NCI-H2081 (cell line): ENCODE measurements around the gene PRPF40A.
A peak's percentile ranks its signal among the peaks of the same experiment; 100 is the strongest.

ENCODE experiments used
- DNase-seq, 2 experiments: peaks; one replicate each; lab custom pipeline; 2025; lab: John Stamatoyannopoulos, UW

PRPF40A gene

DNA sequence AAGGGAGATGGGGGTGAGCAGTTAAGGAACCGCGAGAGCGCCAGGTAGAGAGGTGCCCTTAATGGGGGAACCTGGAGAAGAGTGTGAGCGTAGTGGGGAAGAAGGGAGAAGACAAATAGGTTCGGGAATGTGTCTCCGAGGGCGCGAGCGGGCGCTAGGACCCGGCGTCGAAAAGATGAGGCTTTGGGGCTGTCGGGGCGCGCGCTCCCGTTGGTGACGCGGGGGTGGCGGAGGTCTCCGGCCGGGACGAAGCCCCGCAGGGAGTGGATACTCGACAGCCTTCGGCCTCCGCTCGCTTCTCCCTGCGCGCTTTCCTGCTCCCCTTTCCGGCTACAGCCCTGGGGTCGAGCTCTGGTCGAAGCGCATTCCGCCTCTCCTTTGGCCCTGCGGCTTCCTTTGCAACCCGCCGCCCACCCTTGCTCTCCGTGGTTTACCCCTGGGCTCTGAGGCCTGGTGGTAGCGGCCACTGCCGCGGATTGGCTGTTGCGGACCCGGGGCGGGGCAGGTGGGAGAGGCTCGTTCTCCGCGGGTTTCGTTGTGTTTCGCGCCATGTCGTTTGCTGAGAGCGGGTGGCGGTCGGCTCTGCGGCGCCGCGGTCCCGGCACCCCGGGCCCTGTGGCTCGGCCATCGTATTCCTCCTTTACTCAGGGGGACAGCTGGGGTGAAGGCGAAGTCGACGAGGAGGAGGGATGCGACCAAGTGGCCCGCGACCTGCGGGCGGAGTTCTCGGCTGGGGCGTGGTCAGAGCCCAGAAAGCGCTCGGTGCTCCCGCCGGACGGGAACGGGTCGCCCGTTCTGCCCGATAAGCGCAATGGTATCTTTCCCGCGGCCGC is 1.0 kb upstream of the PRPF40A start, which contains the start of gene ARL6IP6:
TSS of gene ARL6IP6 (plus strand) at position 545 of the 833 bp plus-strand sequence. CDS start at position 550, 5 bp downstream.
- peak; percentile 88 to 92 for DNase-seq

DNA sequence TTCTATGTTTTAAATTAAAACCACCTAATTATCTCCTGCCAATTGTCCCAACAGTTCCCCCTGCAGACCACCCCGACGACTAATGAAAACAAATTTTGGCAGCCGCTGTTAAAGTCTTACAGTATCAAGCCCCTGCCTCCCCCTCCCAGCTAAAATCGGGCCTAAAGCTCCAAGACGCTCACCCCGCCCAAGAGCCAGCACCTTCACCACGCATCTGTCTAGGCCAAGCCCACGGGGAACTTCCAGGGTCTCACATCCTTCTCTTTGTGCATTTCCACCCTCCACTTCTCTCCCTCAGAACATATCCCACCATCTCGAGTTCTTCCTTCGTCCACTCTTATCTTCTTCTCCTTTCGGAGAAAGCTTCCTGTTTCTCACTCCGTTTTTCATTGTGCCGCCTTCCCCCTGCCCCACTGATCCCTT is 445 bp downstream of the PRPF40A start:
- peak; percentile 27 for DNase-seq

DNA sequence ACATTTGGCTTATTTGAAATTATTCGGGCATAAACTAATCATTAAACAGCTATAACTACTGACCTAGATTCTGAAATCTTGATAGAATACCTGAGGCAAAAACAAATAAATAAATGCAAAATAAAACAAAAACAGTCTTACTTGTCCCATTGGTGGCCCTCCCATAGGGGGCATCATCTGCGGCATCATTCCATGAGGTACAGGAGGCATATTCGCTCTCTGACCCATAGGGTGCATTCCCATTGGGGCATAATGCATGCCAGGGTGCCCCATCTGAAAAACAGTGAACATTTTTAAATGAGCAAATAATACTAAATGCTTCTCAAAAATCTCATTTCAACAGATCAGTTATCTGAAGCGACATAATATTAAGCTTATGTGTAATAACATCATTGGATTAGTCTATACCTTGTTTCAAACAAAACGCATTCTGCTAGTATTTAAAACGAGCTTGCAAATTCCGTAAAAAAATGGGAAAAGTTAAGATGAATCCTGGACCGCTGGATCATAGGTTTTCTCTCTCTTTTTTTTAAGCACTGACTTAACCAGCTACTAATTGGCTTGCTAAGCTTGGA is 1.3 kb downstream of the PRPF40A start:
- DNase-seq = peak; percentile 9 to 51

DNA sequence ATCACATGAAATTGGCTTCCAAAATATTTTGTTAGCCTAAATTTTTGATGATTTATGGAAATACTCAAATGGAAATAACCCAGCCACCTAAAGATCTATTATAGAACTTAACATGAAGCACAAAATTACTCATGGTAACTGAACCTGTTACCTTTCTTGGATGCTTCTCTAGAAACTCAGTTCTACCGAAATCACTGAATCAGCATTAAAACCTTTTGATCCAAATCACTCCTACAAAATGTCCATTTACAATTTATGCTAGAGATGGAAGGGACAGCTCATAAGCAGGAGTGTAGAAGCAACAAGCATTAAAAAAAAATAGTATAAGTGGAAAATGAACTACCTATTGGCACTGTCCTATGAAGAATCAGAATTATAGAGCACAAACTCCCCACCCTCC is 2.1 kb downstream of the PRPF40A start:
- no peak for DNase-seq

DNA sequence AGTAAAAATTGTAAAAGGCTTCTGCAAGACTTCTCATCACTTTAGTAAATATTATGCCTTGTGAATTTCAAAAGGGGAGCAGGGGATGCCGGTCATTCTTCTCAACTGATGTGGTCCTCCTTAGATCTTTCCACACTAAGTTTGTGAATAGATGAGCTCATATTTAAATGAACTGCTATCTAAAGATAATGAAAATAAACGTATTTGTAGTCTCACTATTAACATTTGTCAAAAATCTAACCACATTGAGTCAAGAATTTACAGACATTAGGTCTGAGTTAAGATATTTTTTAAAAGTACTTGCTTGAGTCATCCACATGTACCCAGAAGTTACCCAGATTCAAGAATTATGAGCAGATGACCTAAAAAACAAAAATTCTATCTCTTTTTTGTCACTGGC is 6.5 kb downstream of the PRPF40A start:
- DNase-seq = no peak

DNA sequence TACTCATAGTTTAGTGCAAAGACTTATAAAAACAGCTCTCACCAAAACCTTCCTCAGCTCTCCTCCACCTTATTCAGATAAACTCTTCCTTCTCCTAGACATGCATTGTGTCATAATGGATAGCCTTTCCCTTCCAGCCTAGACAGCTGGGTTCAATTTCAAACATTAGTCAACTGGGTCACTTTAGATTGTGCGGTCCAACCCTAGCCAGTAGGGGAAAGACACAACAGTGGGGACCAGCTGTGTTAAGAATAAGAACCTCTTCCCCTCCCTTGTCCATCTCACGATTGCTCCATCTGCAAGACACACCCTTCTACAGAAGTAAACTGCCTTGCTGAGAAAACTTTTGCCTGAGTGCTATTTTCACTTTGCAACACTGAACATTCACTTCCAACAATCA is 8.5 kb downstream of the PRPF40A start:
- DNase-seq = no peak

DNA sequence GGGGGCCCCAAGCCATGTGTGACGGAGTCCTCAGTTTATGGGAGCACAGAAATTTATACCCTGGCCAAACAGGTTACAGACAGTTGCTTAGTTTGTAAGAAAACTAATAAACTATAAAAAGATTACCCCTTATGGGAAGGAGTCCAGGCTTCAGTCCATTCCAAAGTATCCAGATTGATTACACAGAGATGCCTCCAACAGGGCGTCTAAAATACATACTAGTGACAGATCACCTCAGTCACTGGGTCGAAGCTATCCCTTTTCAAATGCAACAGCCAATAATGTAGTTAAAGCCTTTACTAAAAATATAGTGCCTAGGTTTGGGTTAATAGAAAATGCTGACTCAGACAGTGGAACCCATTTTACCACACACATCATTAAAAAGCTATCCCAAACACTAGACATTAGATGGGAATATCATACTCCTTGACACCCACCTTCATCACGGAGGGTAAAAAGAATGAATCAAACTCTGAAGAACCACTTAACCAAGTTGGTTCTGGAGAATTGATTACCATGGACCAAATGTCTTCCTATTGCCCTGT is 10.7 kb downstream of the PRPF40A start:
- DNase-seq = no peak

DNA sequence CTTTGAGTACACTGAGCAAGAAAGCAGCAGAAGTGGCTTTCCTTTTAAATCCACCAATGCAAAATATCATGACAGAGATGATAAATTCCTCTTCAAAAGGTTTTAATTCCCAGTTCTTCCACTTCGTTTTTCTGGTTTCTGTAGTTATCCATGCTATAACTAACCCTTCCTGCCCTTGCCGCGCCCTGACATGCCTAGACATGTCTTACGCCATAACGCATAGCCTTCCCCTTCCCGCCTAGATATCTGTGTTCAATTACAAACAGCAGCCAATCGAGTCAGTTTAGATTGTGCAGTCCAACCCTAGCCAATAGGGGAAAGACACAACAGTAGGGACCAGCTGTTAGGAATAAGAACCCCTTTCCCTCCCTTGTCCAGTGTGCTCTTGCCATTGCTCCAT is 16.1 kb downstream of the PRPF40A start:
- DNase-seq = no peak

DNA sequence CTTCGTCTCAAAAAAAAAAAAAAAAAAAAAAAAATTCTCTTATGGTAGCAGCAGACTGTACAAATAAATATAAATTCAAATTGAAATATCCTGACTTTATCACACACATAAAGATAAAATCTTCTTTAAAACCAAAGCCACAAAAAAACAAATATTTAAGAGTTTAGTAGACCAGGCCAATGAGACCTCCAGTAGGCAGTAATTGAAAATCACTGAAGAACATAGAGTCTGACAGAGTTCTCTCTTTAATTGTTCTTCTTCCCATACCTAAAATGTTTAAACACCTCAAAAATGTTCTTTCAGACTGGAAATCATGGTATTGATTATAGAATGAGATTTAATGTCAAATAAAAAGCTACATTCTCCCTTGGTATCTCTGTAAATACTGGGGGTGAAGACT is 20.8 kb downstream of the PRPF40A start:
- DNase-seq = no peak

DNA sequence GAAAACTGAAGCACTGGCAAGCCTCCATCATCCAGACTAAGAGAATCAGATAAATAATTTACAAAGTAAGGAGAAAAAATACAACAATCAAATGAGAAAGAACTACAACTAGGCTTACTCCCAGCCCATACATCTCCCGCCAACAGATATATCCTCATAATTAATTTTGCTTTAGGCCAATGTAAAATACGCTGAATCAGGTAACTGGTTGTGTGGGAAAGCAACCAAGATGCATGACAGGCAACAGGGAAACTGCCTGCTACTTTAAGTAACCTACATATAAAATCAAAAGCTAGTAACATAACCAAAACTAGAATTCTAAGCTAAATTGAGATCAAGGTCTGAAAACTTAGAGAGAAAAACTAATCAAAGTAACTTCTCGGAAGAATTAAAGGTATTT is 21.5 kb downstream of the PRPF40A start:
- DNase-seq = no peak

DNA sequence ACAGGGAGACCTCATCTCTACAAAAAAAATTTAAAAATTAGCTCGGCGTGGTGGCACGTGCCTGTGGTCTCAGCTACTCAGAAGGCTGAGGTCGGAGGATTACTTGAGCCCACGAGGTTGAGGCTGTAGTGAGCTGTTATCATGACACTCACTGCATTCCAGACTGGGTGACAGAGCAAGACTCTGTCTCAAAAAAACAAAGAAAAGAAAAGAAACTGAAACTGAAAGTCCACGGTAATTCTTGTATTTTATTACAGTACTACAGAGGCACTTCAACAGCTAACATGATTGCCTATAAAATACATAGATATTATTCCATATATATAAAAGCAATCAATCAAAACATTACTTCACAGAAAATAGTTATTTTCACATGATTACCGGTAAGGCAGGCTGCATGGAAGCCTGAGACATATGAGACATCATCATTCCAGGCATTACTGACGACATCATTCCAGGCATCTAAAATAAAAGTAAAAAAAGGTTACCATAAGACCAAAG is 23.1 kb downstream of the PRPF40A start:
- no peak for DNase-seq

DNA sequence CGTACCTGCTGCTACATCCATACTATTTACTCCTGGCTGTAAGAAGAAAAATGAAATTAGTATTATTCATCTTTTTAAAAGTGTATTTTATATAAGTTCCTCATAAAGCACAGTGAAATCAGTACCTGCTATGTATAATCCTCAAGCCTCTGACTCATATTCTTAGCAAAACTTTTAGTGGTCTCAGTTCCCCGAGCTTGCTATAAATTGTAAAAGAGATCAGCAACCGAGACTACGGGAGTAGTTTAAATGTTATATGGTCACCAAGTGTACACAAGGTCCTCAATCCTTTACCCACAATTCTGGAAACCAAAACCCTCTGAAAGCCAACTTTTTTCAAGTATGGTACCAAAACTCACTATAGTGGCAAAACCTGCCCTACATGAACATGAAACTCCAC is 24.2 kb downstream of the PRPF40A start:
- no peak for DNase-seq

DNA sequence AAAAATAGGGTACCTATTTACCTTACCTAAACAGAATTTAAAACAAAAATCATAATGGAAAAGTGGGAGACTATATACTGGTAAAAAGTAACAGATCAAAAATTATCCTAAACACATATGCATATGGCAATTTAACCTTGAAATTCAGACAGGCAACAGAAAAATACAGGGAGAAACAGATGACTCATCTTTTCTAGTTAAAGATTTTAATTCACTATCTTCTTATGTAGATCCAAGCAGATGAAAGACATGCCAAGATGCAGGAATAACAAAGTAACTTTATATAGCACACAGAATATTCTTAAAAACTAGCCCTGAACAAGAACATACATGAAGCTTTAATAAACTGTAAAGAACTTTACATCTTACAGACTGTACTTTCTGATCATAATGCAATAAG is 30.9 kb downstream of the PRPF40A start:
- DNase-seq = no peak

DNA sequence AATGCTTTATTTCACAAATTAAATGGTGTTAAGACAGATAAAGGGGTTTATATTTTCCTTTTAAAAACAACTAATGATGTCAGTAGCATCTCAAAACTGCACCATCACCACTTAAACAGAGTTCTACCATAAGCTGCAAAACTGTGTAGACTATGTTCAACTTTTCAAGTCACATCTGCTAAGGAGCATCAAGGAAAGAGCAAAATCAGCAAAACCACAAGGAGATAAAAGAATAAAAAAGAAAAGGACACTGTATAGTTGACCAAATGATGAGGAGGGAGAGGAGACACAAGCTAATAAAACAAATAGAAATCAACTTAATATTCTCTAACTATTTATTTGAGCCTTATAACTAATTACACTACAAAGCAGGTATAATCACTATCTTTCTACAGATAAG is 33.9 kb downstream of the PRPF40A start:
- DNase-seq = no peak

DNA sequence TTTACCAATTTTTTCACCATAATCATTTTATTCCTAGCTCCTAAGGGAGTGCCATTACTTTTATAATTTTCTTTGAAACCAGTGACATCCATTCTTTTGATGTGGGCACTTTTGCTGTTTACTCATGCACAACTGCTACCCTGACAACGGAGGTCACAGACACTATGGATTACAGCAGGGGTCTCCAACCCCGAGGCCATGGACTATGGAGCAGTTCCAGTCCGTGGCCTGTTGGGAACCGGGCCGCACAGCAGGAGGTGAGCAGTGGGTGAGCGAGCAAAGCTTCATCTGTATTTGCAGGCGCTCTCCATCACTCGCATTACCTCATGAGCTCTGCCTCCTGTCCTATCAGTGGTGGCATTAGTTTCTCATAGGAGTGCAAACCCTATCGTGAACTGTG is 34.6 kb downstream of the PRPF40A start:
- DNase-seq = no peak

DNA sequence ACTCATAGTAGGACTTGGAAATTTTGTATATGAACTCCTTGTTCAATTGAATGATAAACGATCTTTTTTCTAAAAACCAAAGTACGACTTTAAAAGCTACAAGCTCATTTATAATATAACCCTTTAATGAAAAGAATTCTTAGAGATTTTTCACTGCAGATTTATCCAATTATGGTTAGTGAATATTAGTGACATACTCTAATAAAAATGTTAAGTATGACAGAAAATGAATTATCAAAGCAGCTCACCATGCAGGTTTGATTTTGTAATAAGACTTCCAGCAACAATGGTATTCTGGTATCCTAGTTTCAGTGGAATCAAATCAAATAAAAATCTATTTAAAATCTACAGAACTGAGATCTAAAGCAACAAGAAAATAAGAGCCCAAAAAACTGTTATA is 38.5 kb downstream of the PRPF40A start:
- DNase-seq = no peak

DNA sequence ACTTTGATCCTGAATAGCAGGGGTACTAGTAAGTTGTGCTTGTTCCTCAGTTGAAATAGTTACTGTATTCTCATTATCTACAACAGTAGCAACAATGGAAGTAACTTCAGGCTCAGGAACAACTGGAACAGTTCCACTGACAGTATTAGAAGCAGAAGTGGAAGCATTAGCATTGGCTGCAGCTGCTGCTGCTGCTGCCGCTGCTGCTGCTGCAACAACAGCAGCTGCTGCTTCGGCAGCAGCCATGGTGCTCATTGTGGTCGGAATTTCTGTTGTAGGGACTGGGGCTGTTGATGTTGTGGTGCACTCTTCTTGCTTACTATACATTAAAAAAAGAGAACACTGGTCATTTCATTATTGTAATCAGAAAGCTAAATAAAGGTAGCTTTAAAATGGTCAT is 40.8 kb downstream of the PRPF40A start:
- DNase-seq = no peak

DNA sequence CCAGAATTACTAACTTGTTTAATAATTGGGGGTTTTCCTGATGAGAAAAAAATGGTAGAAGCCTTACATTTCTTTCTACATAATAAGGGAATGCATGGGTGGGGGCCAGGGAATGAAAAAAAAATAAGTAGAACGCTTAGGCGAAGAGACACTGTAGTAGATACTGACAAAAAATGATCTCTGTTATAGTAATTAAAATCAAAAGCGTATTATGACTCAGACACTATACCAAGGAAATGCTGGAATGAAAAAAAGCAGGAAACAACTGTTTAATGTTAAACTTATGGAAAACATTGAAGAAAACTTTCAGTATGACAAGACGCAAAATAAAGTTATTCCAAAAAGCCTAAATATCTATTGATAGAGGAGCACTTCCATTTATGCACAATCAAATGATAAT is 42.9 kb downstream of the PRPF40A start:
- no peak for DNase-seq

DNA sequence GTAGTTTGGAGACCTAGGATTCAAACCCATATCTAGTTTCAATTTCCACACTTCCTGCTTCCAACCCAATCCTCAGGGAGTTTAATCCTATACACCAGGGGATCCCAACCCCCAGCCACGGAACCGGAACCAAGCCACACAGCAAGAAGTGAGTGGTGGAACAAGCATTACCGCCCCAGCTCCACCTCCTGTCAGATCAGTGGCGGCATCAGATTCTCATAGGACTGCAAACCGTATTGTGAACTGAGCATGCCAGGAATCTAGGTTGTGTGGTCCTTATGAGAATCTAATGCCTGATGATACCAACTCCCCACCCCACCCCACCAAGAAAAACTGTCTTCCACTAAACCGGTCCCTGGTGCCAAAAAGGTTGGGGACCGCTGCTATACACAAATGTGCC is 52.5 kb downstream of the PRPF40A start:
- DNase-seq = no peak

DNA sequence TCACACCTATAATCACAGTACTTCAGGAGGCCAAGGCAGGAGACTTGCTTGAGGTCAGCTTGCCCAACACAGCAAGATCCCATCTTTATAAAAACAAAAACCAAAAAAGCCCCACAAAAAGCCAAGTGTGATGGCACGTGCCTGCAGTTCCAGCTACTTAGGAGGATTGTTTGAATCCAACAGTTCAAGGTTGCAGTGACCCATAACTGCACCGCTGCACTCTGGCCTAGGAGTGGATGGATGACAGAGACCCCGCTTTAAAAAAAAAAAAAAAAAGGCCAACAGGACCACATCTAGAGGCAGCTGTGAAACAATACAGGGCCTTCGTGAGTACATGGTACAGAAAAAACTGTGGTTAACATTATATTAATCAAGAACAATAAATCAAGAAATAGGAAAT is 56.2 kb downstream of the PRPF40A start:
- DNase-seq = no peak

DNA sequence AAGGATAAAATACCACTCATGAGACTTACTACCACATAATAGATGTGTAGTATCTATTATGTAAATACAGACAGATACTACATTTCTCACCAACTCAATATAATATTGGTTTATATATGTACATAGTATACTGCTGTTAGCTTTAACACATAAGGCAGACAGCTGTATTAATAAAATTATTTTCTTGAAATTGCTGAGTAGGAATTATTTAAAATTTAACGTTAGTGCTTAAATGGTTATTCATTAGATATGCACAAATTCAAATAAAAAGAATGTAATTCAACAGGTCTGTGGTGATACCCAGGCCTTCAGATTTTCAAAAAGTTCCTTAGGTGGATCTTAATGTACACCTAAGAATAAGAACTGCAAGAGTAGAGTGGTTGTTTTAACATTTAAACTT is 59.0 kb downstream of the PRPF40A start:
- no peak for DNase-seq

DNA sequence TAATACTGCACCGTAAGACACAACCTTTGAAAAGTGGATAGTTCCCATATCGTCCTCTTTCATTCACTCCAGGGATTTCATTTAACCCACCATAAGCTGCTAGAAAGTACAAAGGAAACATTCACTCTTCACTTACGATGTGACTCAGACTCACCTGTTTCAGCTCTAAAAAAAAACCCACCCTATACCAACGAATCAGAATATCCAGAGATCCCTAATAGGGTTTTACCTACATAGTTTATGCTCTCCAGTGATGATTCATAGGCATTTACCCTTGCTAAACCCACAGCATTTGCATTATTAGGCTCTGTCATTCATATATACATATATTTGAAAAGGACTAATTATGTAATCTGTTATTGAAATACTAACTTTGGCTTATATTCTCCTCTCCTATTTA is 60.2 kb downstream of the PRPF40A start:
- DNase-seq = no peak

DNA sequence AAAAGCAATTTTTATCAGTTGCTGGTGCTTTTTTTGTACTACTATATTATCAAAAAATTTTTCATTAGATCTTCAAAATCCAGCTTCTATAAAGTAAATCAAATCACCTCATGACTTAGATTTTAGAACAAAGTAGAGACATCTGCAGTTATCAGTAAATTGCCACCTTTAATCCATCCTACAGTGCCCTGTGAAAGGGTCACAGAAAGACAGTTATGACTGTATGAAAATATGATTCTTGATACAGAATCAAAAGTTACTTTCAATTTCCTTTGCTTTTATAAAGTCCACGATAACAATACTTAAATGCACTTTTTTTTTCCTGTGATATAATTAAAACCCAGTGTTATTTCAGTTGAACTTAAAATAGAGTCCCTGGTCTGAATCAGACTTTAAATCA is 61.4 kb downstream of the PRPF40A start:
- DNase-seq = no peak
